IMR-90 (cell line): ENCODE data around the gene GPC5. TPM values are rescaled to one million over a fixed set of nuclear protein-coding genes. Genes with fewer than 3 reads are reported as not detected.

Experiments used
- ATAC-seq: fragments of 200-7000 bp; cut with Tn5 transposase; 2 replicates; pipeline ENCODE4 v1.9.1; 2020; ENCODE audit warnings: low read depth, mild to moderate bottlenecking, moderate library complexity
- BruUV-seq: library from RNA; stranded (reverse); fragments of 400-500 nt; replicated peaks from 2 replicates; lab custom pipeline; 2021; lab: Mats Ljungman, UMichigan
- CTCF ChIA-PET: fragments of 300-600 bp; formaldehyde crosslinking; extraction: SDS; loops from one replicate; lab custom pipeline; 2021; ENCODE audit warnings: antibody characterized with exemption; lab: Yijun Ruan, JAX
- POLR2A ChIA-PET: fragments of 300-600 bp; sonication (Branson Sonifier 250); formaldehyde crosslinking; loops from one replicate; lab custom pipeline; 2022; ENCODE audit warnings: antibody characterized with exemption; ENCODE audit not compliant: unreplicated experiment; lab: Charles Lee
- DNase-seq: peaks from one replicate; pipeline ENCODE4 v3.0.0; 2013
- H2AFZ ChIP-seq: replicated peaks from 2 replicates; pipeline ENCODE3; 2013; ENCODE audit warnings: low read length, mild to moderate bottlenecking; ENCODE audit not compliant: poor library complexity
- H2AK5ac ChIP-seq: 2 replicates; pipeline ENCODE4 v1.6.1; 2013; ENCODE audit warnings: low read depth, low read length, inconsistent platforms
- H2AK9ac ChIP-seq: replicated peaks from 2 replicates; pipeline ENCODE3; 2013; ENCODE audit warnings: mild to moderate bottlenecking, low read depth, low read length, moderate library complexity; ENCODE audit not compliant: poor library complexity
- H2BK120ac ChIP-seq: 2 replicates; pipeline ENCODE4 v1.6.1; 2013; ENCODE audit warnings: low read depth, low read length, inconsistent platforms
- H2BK15ac ChIP-seq: 3 replicates; pipeline ENCODE4 v1.6.1; 2013; ENCODE audit warnings: low read depth, low read length, inconsistent platforms
- H2BK20ac ChIP-seq: 2 replicates; pipeline ENCODE4 v1.6.1; 2013; ENCODE audit warnings: low read depth, mild to moderate bottlenecking, inconsistent platforms, low read length, moderate library complexity
- H2BK5ac ChIP-seq: 2 replicates; pipeline ENCODE4 v1.6.1; 2013; ENCODE audit warnings: mild to moderate bottlenecking, low read depth, low read length, inconsistent platforms; ENCODE audit not compliant: poor library complexity, severe bottlenecking
- H3K14ac ChIP-seq: replicated peaks from 2 replicates; pipeline ENCODE4 v1.6.1; 2013; ENCODE audit warnings: low read depth, low read length, inconsistent platforms
- H3K18ac ChIP-seq: 2 replicates; pipeline ENCODE4 v1.6.1; 2013; ENCODE audit warnings: low read depth, low read length, control low read depth
- H3K23ac ChIP-seq: 2 replicates; pipeline ENCODE4 v1.6.1; 2013; ENCODE audit warnings: low read depth, low read length, inconsistent platforms
- H3K27ac ChIP-seq: 2 replicates; pipeline ENCODE4 v1.5.1; 2013; ENCODE audit warnings: mild to moderate bottlenecking, control low read depth, low read length; ENCODE audit not compliant: insufficient read depth
- H3K27me3 ChIP-seq: 2 replicates; pipeline ENCODE4 v1.6.1; 2013; ENCODE audit warnings: low read length; ENCODE audit not compliant: control insufficient read depth, insufficient read depth
- H3K36me3 ChIP-seq: 2 replicates; pipeline ENCODE4 v1.6.1; 2013; ENCODE audit warnings: low read length, mixed read lengths; ENCODE audit not compliant: control insufficient read depth, insufficient read depth
- H3K4ac ChIP-seq: 2 replicates; pipeline ENCODE4 v1.6.1; 2013; ENCODE audit warnings: low read depth, low read length, inconsistent platforms
- H3K4me1 ChIP-seq: 2 replicates; pipeline ENCODE4 v1.6.1; 2013; ENCODE audit warnings: low read length, mixed read lengths; ENCODE audit not compliant: control insufficient read depth, insufficient read depth
- H3K4me2 ChIP-seq: 2 replicates; pipeline ENCODE4 v1.6.1; 2013; ENCODE audit warnings: low read depth, mild to moderate bottlenecking, control low read depth, low read length, moderate library complexity
- H3K4me3 ChIP-seq: 2 replicates; pipeline ENCODE4 v1.5.1; 2013; ENCODE audit warnings: low read depth, mild to moderate bottlenecking, control low read depth, low read length, moderate library complexity; ENCODE audit not compliant: insufficient read depth
- H3K56ac ChIP-seq: 2 replicates; pipeline ENCODE4 v1.6.1; 2013; ENCODE audit warnings: low read length, inconsistent platforms; ENCODE audit not compliant: insufficient read depth; ENCODE audit errors: extremely low read depth
- H3K79me1 ChIP-seq, 2 experiments: 2 replicates each; pipeline ENCODE4 v1.6.1; 2013; ENCODE audit warnings: low read length in 2 of 2, inconsistent platforms in 1 of 2, low read depth in 1 of 2
- H3K9ac ChIP-seq: 2 replicates; pipeline ENCODE4 v1.6.1; 2013; ENCODE audit warnings: low read depth, low read length, control low read depth
- H3K9me1 ChIP-seq: 2 replicates; pipeline ENCODE4 v1.6.1; 2013; ENCODE audit warnings: low read length, inconsistent platforms; ENCODE audit not compliant: insufficient read depth
- H3K9me3 ChIP-seq: 2 replicates; pipeline ENCODE4 v1.6.1; 2013; ENCODE audit warnings: low read length; ENCODE audit not compliant: control insufficient read depth, insufficient read depth
- H4K20me1 ChIP-seq: 2 replicates; pipeline ENCODE4 v1.6.1; 2013; ENCODE audit warnings: low read length, inconsistent platforms; ENCODE audit not compliant: insufficient read depth
- H4K5ac ChIP-seq: 2 replicates; pipeline ENCODE4 v1.6.1; 2013; ENCODE audit warnings: mild to moderate bottlenecking, low read depth, low read length, control low read depth
- H4K8ac ChIP-seq, 2 experiments: 2 replicates each; pipeline ENCODE4 v1.6.1; 2013; ENCODE audit warnings: low read depth in 2 of 2, low read length in 2 of 2, control low read depth in 1 of 2, inconsistent platforms in 1 of 2
- H4K91ac ChIP-seq: 2 replicates; pipeline ENCODE4 v1.6.1; 2013; ENCODE audit warnings: low read depth, low read length, inconsistent platforms; ENCODE audit not compliant: insufficient read depth
- CEBPB ChIP-seq: IDR thresholded peaks from 2 replicates; pipeline ENCODE4 v1.6.1; 2012; ENCODE audit warnings: low read depth, low read length, improper control_type of control experiment
- CHD1 ChIP-seq: IDR thresholded peaks from 2 replicates; pipeline ENCODE4 v1.6.1; 2012; ENCODE audit warnings: low read depth, low read length, improper control_type of control experiment
- MAFK ChIP-seq: IDR thresholded peaks from 2 replicates; pipeline ENCODE4 v1.6.1; 2012; ENCODE audit warnings: low read depth, low read length, improper control_type of control experiment
- MAZ ChIP-seq: IDR thresholded peaks from 2 replicates; pipeline ENCODE4 v1.6.1; 2012; ENCODE audit warnings: low read depth, mild to moderate bottlenecking, low read length, improper control_type of control experiment, moderate library complexity, borderline replicate concordance
- MXI1 ChIP-seq: IDR thresholded peaks from 2 replicates; pipeline ENCODE4 v1.6.1; 2012; ENCODE audit warnings: low read depth, mild to moderate bottlenecking, low read length, moderate library complexity, borderline replicate concordance
- RCOR1 ChIP-seq: IDR thresholded peaks from 2 replicates; pipeline ENCODE4 v1.6.1; 2012; ENCODE audit warnings: mild to moderate bottlenecking, low read length, improper control_type of control experiment; ENCODE audit not compliant: insufficient replicate concordance
- WGBS, 2 experiments: methylation state at CpG; one replicate each; pipeline versions ENCODE4 v1.1.5 to v1.1.7; 2013; ENCODE audit warnings: missing lambda C conversion rate in 2 of 2; ENCODE audit not compliant: insufficient read length in 1 of 2; ENCODE audit errors: extremely low coverage in 2 of 2; 5-methylcytosine and 5-hydroxymethylcytosine counted together
- dilution Hi-C: fragments of 300-500 bp; cut with HindIII; formaldehyde crosslinking; loops from one replicate; pipeline ENCODE4 v1.14.3; 2018; ENCODE audit warnings: low sequenced_read_pairs; ENCODE audit not compliant: unreplicated experiment
- in situ Hi-C: fragments of 300-500 bp; cut with MboI; formaldehyde crosslinking; loops from 3 replicates; pipeline ENCODE4 v1.14.3; 2019; ENCODE audit warnings: low sequenced_read_pairs, inconsistent platforms, mixed read lengths
- intact Hi-C: fragments of 100-400 bp; cut with micrococcal nuclease; formaldehyde crosslinking; loops from 2 replicates; pipeline ENCODE4 v1.10.0; 2022
- polyA plus RNA-seq, 3 experiments: library from polyadenylated mRNA; depleted of rRNA; stranded (reverse); fragments of >200 nt; gene quantifications; 2 replicates each; pipeline ENCODE4 v1.2.3, GENCODE V29; 2012; ENCODE audit warnings: low replicate concordance in 1 of 3
- total RNA-seq: library from RNA; depleted of rRNA; stranded (reverse); fragments of >200 nt; gene quantifications from 2 replicates; pipeline ENCODE4 v1.2.3, GENCODE V29; 2012
- TF ChIP-seq, protein P1 (sequence below): conservative IDR thresholded peaks from 2 replicates; pipeline ENCODE4 v1.5.1; 2012; ENCODE audit warnings: mild to moderate bottlenecking, low read depth, low read length, improper control_type of control experiment

GPC5 gene
- total and polyA plus RNA-seq, 2 of the 4 experiments (the other 2 are of a cell fraction) = 0.94 to 1.8 TPM

DNA sequence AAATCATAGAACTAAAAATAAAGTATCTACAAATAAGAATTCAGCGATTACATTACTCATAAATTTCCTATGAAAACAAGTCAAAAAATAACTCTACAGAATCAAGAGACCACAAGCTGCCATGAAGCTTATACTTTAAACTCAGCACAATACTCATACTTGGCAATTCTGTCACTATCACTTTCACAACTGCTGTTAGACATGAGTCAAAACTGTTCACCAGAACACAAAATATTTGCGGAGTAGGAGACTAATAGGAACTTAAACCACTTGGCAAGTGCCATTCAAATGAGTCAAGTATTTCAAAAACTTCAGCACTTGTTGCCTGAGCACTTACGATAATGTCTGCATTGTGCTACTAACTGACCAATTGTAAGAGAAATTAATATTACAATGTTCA lies 1440.4 kb downstream of the GPC5 start:
- no peak overlapping the region for H3K56ac ChIP-seq
- H3K9me1 ChIP-seq = 0 out of 2 replicates have a peak, but pooled peaks cover 3% of the 10 kb centered on the region
- in situ Hi-C loops (no loop called here), intact Hi-C loops (loop anchor here (10.0 kb wide), 1 partner anchor 1766 kb away; the partner anchor contains the start of gene GPR180), dilution Hi-C loops (no loop called here)
- BruUV-seq = no TSS peak
- H3K27me3 ChIP-seq = no peaks in the 10 kb centered on the region
- no peaks in the 10 kb centered on the region for H3K79me1 ChIP-seq
- peaks cover 1% of the 10 kb centered on the region for H3K4me1 ChIP-seq
- ATAC-seq = peak; percentile 68
- no peaks in the 10 kb centered on the region for H3K36me3 ChIP-seq
- no peak overlapping the region for H3K27ac ChIP-seq
- POLR2A ChIA-PET = no interaction called here
- H3K9ac ChIP-seq = no peak overlapping the region
- no peak overlapping the region for H2BK15ac ChIP-seq
- H4K5ac ChIP-seq = no peak overlapping the region
- H3K4ac ChIP-seq = no peak overlapping the region
- peak overlapping the region; percentile 49; the same call in 1 of the 2 replicates for H3K4me2 ChIP-seq
- H3K9me3 ChIP-seq = no peaks in the 10 kb centered on the region; the same call in 1 of the 2 replicates
- H3K23ac ChIP-seq = no peak overlapping the region
- no peak overlapping the region for H2AFZ ChIP-seq
- H3K18ac ChIP-seq = no peak overlapping the region
- DNase-seq = peak; percentile 94
- no CpG with 5 or more reads among the region's 3 CpGs for WGBS, 2 experiments
- H4K91ac ChIP-seq = no peak overlapping the region
- no peaks in the 10 kb centered on the region for H4K20me1 ChIP-seq
- H2BK20ac ChIP-seq = no peak overlapping the region
- no peak overlapping the region for H2BK5ac ChIP-seq
- H3K4me3 ChIP-seq = no peak overlapping the region
- no peak overlapping the region for H4K8ac ChIP-seq
- no peak overlapping the region for H2AK9ac ChIP-seq
- H2BK120ac ChIP-seq = no peak overlapping the region
- H3K14ac ChIP-seq = no peak overlapping the region
- TF ChIP-seq MXI1 (no peak), MAZ (no peak), CEBPB (peak; percentile 86), RCOR1 (peak; percentile 73), MAFK (peak; percentile 69), CHD1 (no peak)
- TF ChIP-seq, protein P1, sequence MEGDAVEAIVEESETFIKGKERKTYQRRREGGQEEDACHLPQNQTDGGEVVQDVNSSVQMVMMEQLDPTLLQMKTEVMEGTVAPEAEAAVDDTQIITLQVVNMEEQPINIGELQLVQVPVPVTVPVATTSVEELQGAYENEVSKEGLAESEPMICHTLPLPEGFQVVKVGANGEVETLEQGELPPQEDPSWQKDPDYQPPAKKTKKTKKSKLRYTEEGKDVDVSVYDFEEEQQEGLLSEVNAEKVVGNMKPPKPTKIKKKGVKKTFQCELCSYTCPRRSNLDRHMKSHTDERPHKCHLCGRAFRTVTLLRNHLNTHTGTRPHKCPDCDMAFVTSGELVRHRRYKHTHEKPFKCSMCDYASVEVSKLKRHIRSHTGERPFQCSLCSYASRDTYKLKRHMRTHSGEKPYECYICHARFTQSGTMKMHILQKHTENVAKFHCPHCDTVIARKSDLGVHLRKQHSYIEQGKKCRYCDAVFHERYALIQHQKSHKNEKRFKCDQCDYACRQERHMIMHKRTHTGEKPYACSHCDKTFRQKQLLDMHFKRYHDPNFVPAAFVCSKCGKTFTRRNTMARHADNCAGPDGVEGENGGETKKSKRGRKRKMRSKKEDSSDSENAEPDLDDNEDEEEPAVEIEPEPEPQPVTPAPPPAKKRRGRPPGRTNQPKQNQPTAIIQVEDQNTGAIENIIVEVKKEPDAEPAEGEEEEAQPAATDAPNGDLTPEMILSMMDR = no peak
- CTCF ChIA-PET = interaction anchor here (1.1 kb wide), 1 partner anchor 23 kb away, joined by 3 read pairs; no protein-coding TSS in a partner anchor
- no peak overlapping the region for H2AK5ac ChIP-seq
